Measurements from ENCODE around the gene CCSAP. TPM values are rescaled to one million over a fixed set of nuclear protein-coding genes. Genes with fewer than 3 reads are reported as not detected.
"Not testable (repeated sequence)": the region's sequence is repeated elsewhere in the genome, so short reads cannot be mapped to it uniquely, and the experiment has no call there.

CCSAP gene
- total RNA-seq, 3 donors from 2014 or later: 1.6 to 4.2 (median 3.3) TPM

DNA sequence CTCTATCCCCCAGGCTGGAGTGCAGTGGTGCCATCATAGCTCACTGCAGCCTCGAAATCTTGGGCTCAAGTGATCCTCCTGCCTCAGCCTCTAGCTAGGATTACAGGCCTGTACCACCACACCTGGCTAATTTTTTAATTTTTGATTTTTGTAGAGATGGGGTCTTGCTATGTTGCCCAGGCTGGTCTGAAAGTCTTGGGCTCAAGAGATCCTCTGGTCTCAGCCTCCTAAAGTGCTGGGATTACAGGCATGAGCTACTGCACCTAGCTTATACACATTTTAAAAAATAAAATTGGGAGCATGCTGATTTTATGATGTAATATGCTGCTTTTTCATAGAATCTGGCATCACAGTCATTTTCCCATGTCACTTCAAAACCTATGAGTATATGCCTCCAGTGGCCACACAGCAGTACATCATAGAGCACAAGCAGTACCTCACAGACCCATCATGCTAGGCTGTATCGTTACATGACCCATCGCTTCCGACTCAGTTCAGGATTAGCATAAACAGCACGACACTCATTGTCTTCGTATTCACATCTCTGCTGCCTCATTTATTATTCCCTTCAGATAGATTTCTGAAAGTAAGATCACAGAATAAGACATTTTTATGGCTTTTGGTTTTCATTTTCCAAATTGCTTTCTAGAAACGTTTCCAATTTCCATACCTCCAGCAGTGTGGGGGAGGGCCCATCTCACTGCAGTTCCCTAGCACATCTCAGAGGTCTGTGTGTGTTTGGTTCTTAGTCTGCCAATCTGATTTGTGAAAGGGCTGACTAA is 35.9 kb upstream of the CCSAP start:
- TF ChIP-seq, protein P1, sequence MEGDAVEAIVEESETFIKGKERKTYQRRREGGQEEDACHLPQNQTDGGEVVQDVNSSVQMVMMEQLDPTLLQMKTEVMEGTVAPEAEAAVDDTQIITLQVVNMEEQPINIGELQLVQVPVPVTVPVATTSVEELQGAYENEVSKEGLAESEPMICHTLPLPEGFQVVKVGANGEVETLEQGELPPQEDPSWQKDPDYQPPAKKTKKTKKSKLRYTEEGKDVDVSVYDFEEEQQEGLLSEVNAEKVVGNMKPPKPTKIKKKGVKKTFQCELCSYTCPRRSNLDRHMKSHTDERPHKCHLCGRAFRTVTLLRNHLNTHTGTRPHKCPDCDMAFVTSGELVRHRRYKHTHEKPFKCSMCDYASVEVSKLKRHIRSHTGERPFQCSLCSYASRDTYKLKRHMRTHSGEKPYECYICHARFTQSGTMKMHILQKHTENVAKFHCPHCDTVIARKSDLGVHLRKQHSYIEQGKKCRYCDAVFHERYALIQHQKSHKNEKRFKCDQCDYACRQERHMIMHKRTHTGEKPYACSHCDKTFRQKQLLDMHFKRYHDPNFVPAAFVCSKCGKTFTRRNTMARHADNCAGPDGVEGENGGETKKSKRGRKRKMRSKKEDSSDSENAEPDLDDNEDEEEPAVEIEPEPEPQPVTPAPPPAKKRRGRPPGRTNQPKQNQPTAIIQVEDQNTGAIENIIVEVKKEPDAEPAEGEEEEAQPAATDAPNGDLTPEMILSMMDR (IDR thresholded peaks at IDR 0.05): no peak
- intact Hi-C loops (cut with DNase I, micrococcal nuclease): no loop called here
- H3K4me3 ChIP-seq: no peak overlapping the region
- H3K36me3 ChIP-seq (ENCODE audit: low read depth): no peaks in the 10 kb centered on the region
- ATAC-seq: no peak
- DNase-seq: no peak
- no peaks in the 10 kb centered on the region for H3K4me1 ChIP-seq (ENCODE audit: low read depth)
- no peaks in the 10 kb centered on the region for H3K9me3 ChIP-seq

DNA sequence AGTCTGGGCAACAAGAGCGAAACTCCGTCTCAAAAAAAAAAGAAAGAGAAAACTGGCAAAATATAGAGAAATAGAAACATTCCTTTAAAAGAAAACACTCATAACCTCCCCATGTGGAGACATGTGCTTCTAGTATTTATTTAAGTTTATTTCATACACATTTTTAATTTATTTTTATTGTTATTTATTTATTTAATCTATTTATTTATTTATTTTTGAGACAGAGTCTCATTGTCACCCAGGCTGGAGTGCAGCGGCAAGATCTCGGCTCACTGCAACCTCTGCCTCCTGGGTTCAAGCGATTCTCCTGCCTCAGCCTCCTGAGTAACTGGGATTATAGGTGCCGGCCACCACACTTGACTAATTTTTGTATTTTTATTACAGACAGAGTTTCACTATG is 35.2 kb upstream of the CCSAP start:
- DNase-seq; H3K9me3 ChIP-seq; ATAC-seq; intact Hi-C loops (cut with DNase I, micrococcal nuclease); H3K4me3 ChIP-seq; H3K4me1 ChIP-seq (ENCODE audit: low read depth); H3K36me3 ChIP-seq (ENCODE audit: low read depth): not testable (repeated sequence)

DNA sequence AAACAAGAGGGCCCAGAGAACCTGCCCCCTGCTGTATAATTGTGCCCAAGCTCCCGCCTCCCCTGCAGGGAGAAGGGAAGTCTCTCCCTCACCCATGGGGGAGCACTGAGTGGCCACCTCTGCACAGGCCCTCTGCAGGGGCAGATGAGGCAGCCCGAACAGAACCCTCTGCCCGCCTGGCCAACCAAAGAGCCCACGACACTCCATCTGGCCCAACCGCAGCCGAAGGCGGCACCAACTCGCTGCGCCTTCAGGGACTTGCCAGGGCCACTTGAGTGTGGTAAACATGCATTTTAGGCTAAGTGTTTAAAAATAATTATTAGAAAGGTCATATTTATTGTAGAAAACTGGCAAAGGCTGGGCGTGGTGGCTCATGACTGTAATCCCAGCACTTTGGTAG is 34.6 kb upstream of the CCSAP start:
- H3K4me3 ChIP-seq: no peak overlapping the region
- no peak for DNase-seq
- intact Hi-C loops (cut with DNase I, micrococcal nuclease): no loop called here
- TF ChIP-seq, protein P1 (IDR thresholded peaks at IDR 0.05): no peak
- no peaks in the 10 kb centered on the region for H3K4me1 ChIP-seq (ENCODE audit: low read depth)
- no peak for ATAC-seq
- H3K9me3 ChIP-seq: no peaks in the 10 kb centered on the region
- H3K36me3 ChIP-seq (ENCODE audit: low read depth): no peaks in the 10 kb centered on the region

DNA sequence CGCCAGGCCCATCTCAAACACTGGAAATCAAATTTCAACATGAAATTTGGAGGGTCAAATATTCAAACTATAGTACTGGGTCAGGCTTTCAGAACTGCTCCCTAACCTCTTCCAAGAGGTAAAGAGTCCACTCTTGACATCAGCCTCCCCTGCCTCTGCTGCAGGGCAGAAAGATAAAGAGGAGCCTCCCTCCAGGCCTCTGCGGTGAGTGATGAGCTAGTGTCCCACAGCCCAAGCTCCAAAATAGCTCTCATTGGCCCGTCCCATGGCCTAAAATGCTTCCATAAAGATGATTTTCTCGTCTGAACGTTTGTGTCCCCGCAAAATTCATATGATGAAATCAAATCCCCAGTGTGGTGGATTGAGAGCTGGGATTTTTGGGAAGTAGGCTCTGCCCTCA is 33.7 kb upstream of the CCSAP start:
- H3K4me1 ChIP-seq (ENCODE audit: low read depth): no peaks in the 10 kb centered on the region
- no peaks in the 10 kb centered on the region for H3K9me3 ChIP-seq
- intact Hi-C loops (cut with DNase I, micrococcal nuclease): no loop called here
- TF ChIP-seq, protein P1 (IDR thresholded peaks at IDR 0.05): no peak
- DNase-seq (no peak), ATAC-seq (no peak)
- H3K4me3 ChIP-seq: no peak overlapping the region
- no peaks in the 10 kb centered on the region for H3K36me3 ChIP-seq (ENCODE audit: low read depth)

DNA sequence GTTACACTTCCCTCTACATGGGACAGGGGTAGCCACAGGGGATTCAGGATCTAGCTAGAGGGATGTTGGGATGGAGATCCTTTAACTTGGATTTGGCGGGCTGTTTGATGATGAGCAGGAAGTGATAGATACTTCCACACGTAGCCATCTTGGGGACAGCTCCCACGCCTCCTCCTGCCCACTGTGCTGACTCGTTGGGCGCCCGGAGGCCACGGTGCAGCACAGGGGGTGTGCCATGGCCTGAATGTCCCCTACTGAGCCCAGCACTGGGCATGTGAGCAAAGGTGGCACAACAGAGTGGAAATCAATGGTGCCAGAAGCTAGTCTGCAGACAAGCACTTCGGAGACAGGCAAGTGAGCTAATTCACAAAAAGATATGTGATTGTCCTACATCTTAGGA is 31.6 kb upstream of the CCSAP start:
- Histone ChIP-seq H3K36me3 (ENCODE audit: low read depth) (no peaks in the 10 kb centered on the region), H3K9me3 (no peaks in the 10 kb centered on the region), H3K4me3 (no peak overlapping the region), H3K4me1 (ENCODE audit: low read depth) (no peaks in the 10 kb centered on the region)
- ATAC-seq (no peak), DNase-seq (no peak)
- TF ChIP-seq, protein P1 (IDR thresholded peaks at IDR 0.05): no peak
- intact Hi-C loops (cut with DNase I, micrococcal nuclease): no loop called here

DNA sequence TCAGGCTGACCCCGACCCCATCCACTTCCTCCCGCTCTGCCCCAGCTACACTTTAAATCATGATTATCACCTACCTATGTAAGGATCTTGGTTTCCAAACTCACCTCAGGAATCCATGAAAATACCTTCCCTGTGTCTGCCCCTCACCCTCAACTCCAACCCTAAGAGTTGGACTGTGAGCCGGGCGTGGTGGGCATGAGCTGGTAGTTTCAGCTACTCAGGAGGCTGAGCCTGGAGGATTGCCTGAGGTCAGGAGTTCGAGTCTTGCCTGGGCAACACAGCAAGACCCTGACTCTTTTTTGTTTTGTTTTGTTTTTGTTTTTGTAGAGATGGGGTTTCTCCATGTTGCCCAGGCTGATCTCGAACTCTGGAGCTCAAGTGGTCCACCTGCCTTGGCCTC is 30.5 kb upstream of the CCSAP start:
- Histone ChIP-seq H3K4me3 (no peak overlapping the region), H3K4me1 (ENCODE audit: low read depth) (no peaks in the 10 kb centered on the region), H3K9me3 (no peaks in the 10 kb centered on the region), H3K36me3 (ENCODE audit: low read depth) (no peaks in the 10 kb centered on the region)
- intact Hi-C loops (cut with DNase I, micrococcal nuclease): no loop called here
- no peak for ATAC-seq
- TF ChIP-seq, protein P1 (IDR thresholded peaks at IDR 0.05): no peak
- DNase-seq: no peak

All from mucosa of descending colon (tissue), 3 donors.